HFF-Myc (cell line): ENCODE results near the gene MAGEB2.
"Not testable (repeated sequence)": the region's sequence is repeated elsewhere in the genome, so short reads cannot be mapped to it uniquely, and the experiment has no call there.

Experiments used
- DNase-seq: peaks from one replicate; pipeline ENCODE4 v3.0.0-alpha.2; 2011; ENCODE audit warnings: low read depth; ENCODE audit errors: extremely low read depth
- H3K4me3 ChIP-seq: replicated peaks from 2 replicates; pipeline ENCODE4 v1.5.1; 2011; ENCODE audit warnings: low read depth, mild to moderate bottlenecking, control low read depth, low read length
- TF ChIP-seq, protein P1 (sequence below): IDR thresholded peaks from 2 replicates; pipeline ENCODE4 v1.5.1; 2012; ENCODE audit warnings: mild to moderate bottlenecking, low read depth, low read length, control low read depth; ENCODE audit errors: missing control alignments

The MAGEB2 gene, protein sequence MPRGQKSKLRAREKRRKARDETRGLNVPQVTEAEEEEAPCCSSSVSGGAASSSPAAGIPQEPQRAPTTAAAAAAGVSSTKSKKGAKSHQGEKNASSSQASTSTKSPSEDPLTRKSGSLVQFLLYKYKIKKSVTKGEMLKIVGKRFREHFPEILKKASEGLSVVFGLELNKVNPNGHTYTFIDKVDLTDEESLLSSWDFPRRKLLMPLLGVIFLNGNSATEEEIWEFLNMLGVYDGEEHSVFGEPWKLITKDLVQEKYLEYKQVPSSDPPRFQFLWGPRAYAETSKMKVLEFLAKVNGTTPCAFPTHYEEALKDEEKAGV

DNA sequence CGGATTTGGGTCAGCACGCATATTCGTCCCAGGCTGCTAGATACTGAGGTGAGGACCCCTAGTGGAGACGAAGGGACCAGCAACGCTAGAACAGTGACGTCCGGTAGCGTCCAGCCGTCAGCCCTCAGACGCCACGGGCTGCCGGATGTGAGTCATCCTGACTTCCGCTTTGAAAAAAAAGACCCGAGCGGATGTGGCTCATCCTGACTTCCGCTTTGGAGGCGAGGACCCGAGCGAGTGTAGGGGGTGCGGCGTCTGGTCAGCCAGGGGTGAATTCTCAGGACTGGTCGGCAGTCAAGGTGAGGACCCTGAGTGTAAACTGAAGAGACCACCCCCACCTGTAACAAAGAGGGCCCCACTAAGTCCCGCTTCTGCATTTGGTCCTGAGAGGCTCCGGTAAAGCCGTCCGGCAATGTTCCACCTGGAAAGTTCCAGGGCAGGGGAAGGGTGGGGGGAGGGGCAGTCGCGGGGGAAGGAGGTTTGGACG lies at the start of gene MAGEB2:
Gene MAGEB2, plus strand, starts transcription at position 207 of the 487 bp plus-strand sequence. CDS start 3,018 bp downstream, outside the sequence.
- no peak within 1 kb of the TSS for H3K4me3 ChIP-seq
- TF ChIP-seq, protein P1, sequence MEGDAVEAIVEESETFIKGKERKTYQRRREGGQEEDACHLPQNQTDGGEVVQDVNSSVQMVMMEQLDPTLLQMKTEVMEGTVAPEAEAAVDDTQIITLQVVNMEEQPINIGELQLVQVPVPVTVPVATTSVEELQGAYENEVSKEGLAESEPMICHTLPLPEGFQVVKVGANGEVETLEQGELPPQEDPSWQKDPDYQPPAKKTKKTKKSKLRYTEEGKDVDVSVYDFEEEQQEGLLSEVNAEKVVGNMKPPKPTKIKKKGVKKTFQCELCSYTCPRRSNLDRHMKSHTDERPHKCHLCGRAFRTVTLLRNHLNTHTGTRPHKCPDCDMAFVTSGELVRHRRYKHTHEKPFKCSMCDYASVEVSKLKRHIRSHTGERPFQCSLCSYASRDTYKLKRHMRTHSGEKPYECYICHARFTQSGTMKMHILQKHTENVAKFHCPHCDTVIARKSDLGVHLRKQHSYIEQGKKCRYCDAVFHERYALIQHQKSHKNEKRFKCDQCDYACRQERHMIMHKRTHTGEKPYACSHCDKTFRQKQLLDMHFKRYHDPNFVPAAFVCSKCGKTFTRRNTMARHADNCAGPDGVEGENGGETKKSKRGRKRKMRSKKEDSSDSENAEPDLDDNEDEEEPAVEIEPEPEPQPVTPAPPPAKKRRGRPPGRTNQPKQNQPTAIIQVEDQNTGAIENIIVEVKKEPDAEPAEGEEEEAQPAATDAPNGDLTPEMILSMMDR: no peak
- no peak for DNase-seq

DNA sequence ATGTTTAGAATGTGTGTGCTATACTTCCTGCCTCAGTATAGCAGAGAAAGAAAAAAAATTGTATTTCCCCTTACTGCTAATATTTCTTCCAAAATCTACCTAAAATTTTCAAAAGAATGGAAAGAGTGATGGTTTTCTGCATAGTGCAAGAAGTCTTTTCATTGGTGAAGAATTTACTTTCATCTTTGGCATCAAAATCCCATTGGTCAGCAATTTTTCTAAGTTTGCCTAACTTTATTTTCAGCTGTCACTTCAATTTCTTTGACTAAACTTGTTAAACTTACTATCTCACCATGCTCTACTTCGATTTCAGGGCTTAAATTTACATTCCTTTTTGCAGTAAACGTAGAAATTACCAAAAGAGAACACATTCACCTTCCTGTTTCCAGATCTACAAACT lies 44.5 kb upstream of the MAGEB2 start:
- no peak overlapping the region for H3K4me3 ChIP-seq
- DNase-seq: no peak
- TF ChIP-seq, protein P1: no peak

DNA sequence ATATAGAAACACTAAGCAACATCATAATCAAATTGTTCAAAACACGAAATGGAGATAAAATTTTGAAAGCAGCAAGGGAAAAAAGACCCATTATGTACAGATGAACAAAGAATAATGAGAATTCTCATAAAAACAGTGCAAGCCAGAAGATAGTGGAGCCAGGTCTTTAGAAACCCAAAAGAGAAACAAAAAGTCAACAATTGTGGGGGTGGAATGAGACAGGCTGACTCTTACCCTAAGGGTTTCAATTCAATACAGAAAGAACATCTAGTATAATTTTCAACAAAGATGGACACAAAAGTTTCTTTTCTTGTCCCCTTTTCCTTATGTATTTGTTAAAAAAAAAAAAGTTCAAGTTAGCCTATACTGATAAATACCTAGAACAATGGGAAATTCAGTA lies 34.0 kb upstream of the MAGEB2 start:
- TF ChIP-seq, protein P1: no peak
- H3K4me3 ChIP-seq: no peak overlapping the region
- no peak for DNase-seq

DNA sequence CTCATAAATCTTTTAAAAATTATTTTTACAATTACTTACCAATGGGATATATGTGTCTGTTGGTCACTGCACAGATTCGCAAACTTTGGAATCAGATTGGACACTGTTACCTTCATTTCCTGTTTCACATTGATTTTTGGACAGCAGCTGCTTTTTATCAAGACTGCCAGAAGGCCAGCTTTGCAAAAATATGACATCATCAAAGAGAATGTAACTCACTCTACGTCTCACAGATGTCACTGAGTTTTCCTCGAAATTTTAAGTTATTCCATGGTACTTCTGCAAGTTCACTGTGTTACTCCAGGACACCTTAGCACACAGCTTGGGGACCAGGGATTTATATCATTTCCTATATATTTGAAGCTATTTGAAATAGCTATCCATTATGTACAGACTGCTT lies 31.8 kb upstream of the MAGEB2 start:
- TF ChIP-seq, protein P1: no peak
- H3K4me3 ChIP-seq: no peak overlapping the region
- DNase-seq: no peak

DNA sequence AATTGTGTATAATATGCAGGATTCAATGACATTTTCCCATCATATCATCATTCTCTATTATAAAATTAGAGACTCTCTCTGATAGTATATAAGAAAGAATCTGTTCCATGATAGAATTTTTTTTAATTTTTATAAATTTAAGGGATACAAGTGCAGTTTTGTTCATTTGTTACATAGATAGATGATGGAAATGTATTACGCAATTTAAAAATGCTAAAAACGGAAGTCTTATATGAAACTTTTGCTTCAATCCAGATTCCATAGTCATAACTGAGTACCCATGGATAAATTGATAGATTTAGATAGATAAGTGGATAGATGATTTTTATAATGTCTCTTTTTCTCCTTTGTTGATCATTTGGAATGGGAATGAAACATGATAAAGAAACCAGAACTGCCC lies 24.9 kb upstream of the MAGEB2 start:
- H3K4me3 ChIP-seq: no peak overlapping the region
- DNase-seq: no peak
- TF ChIP-seq, protein P1: no peak

DNA sequence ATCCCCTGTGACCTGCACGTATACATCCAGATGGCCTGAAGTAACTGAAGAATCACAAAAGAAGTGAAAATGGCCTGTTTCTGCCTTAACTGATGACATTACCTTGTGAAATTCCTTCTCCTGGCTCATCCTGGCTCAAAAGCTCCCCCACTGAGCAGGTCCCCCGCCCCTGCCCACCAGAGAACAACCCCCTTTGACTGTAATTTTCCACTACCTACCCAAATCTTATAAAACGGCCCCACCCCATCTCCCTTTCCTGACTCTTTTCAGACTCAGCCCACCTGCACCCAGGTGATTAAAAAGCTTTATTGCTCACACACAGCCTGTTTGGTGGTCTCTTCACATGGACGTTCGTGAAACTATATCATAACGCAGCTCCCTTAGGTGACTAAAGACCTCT lies 21.5 kb upstream of the MAGEB2 start:
- DNase-seq, H3K4me3 ChIP-seq: not testable (repeated sequence)

DNA sequence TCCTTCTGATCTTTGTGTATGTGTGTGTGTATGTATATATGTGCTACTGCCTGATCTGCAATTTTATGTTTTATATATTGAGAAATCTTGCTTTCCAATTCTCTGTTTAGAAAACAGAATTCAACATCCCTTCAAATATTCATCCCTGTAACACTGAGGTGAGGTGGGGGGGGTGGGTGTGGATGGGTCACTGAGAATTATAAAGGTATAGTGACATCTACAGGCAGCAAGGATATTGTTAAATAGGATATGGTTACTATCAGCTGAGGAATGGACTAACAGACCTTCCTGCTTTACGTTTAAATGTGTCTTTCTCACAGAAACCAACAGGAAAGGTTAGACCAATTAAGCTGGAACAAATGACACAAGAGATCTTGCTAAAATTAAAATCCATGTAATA lies 19.0 kb upstream of the MAGEB2 start:
- no peak for DNase-seq
- TF ChIP-seq, protein P1: no peak

More for the DNA sequence above, 19.0 kb upstream of the MAGEB2 start:
- H3K4me3 ChIP-seq: no peak overlapping the region
